Gastroesophageal sphincter (tissue), 4 donors: ENCODE results near the gene MDFIC. TPM values are rescaled to one million over a fixed set of nuclear protein-coding genes. Genes with fewer than 3 reads are reported as not detected.

Experiments
- ATAC-seq: fragments of 150-250 bp; one replicate; pipeline ENCODE4 v1.9.1; 2016; ENCODE audit warnings: mild to moderate bottlenecking, moderate library complexity
- H3K27ac ChIP-seq, 4 donors: fragments of 200-600 bp; sonication (generic) in 3 of 4; 1 replicate in 3 of 4; 2 replicates in 1 of 4; pipeline ENCODE4 v1.5.1; 2016 to 2019
- H3K27me3 ChIP-seq: fragments of 200-600 bp; sonication (generic); one replicate; pipeline ENCODE4 v1.5.1; 2019
- H3K36me3 ChIP-seq, 2 donors: fragments of 200-600 bp; sonication (generic); one replicate each; pipeline ENCODE4 v1.5.1; 2019; ENCODE audit warnings: control low read depth in 1 of 2
- H3K4me1 ChIP-seq, 3 donors: fragments of 200-600 bp; sonication (generic); 1 replicate in 2 of 3; 2 replicates in 1 of 3; pipeline ENCODE4 v1.5.1; 2016 to 2019; ENCODE audit warnings: control low read depth in 2 of 3
- H3K4me3 ChIP-seq, 2 donors: fragments of 200-600 bp; sonication (generic); one replicate each; pipeline ENCODE4 v1.5.1; 2019; ENCODE audit warnings: mild to moderate bottlenecking in 1 of 2, moderate library complexity in 1 of 2
- H3K9me3 ChIP-seq, 3 donors: fragments of 200-600 bp; sonication (generic); one replicate each; pipeline ENCODE4 v1.5.1; 2017 to 2019; ENCODE audit warnings: control low read depth in 2 of 3
- CTCF ChIP-seq, 4 experiments: fragments of 200-600 bp in 2 of 4; fragments of 450-650 bp in 2 of 4; sonication (generic) in 1 of 4; IDR thresholded peaks; one replicate each; pipeline ENCODE4 v1.5.1; 2017 to 2019; ENCODE audit warnings: antibody characterized with exemption in 4 of 4, mild to moderate bottlenecking in 2 of 4, moderate library complexity in 2 of 4
- EP300 ChIP-seq: sonication (generic); formaldehyde crosslinking; IDR thresholded peaks from one replicate; pipeline ENCODE4 v1.6.1; 2017; ENCODE audit warnings: antibody characterized with exemption, mild to moderate bottlenecking
- POLR2A ChIP-seq, 2 donors: fragments of 450-650 bp; IDR thresholded peaks; one replicate each; pipeline ENCODE4 v1.6.1; 2017; ENCODE audit warnings: antibody characterized with exemption in 2 of 2, mild to moderate bottlenecking in 2 of 2, moderate library complexity in 1 of 2
- POLR2AphosphoS5 ChIP-seq: sonication (generic); formaldehyde crosslinking; IDR thresholded peaks from one replicate; pipeline ENCODE4 v1.6.1; 2017; ENCODE audit warnings: antibody characterized with exemption
- WGBS, 2 donors: methylation state at CpG; one replicate each; pipeline ENCODE4 v1.1.5; 2018; ENCODE audit warnings: low coverage in 1 of 2; 5-methylcytosine and 5-hydroxymethylcytosine counted together
- total RNA-seq, 4 donors: library from RNA; depleted of rRNA; stranded (reverse); fragments of >200 nt; gene quantifications; one replicate each; pipeline ENCODE4 v1.1.0, GENCODE V29; 2016

The MDFIC gene
- total RNA-seq, 4 donors from 2014 or later: 30.3 to 73.5 (median 38.1) TPM

GRCh38 chr7:114925434-114925833 lies 3.5 kb downstream of the MDFIC start:
- Histone ChIP-seq H3K4me3 (no peak overlapping the region), H3K27ac (no peak overlapping the region), H3K4me1 (peaks cover 8 to 68% (median 8%) of the 10 kb centered on the region in 3 donors), H3K27me3 (no peaks in the 10 kb centered on the region), H3K36me3 (no peaks in the 10 kb centered on the region), H3K9me3 (no peaks in the 10 kb centered on the region)
- TF ChIP-seq POLR2A (IDR thresholded peaks at IDR 0.05) (no peak), EP300 (no peak), CTCF (IDR thresholded peaks at IDR 0.05) (no peak), POLR2AphosphoS5 (no peak)
- no peak for ATAC-seq

GRCh38 chr7:114928060-114928459 lies 6.2 kb downstream of the MDFIC start:
- peaks cover 5 to 88% (median 8%) of the 10 kb centered on the region in 3 donors for H3K4me1 ChIP-seq
- 76 to 100% methylated on average over 1 of the region's 2 CpGs for WGBS, 2 donors
- no peaks in the 10 kb centered on the region for H3K27me3 ChIP-seq
- H3K4me3 ChIP-seq: no peak overlapping the region
- no peaks in the 10 kb centered on the region for H3K9me3 ChIP-seq
- ATAC-seq: no peak
- H3K36me3 ChIP-seq: no peaks in the 10 kb centered on the region
- no peak for TF ChIP-seq POLR2A (IDR thresholded peaks at IDR 0.05)
- TF ChIP-seq EP300: no peak
- no peak for TF ChIP-seq CTCF (IDR thresholded peaks at IDR 0.05)
- TF ChIP-seq POLR2AphosphoS5: no peak
- no peak overlapping the region for H3K27ac ChIP-seq

GRCh38 chr7:114929570-114929969 lies 7.7 kb downstream of the MDFIC start:
- ATAC-seq: no peak
- Histone ChIP-seq H3K27ac (peak overlapping the region in 2 of 4 donors; percentile 23 to 29), H3K27me3 (no peaks in the 10 kb centered on the region), H3K4me1 (peaks cover 0 to 88% (median 11%) of the 10 kb centered on the region in 3 donors), H3K9me3 (no peaks in the 10 kb centered on the region), H3K4me3 (no peak overlapping the region), H3K36me3 (no peaks in the 10 kb centered on the region)
- 100% methylated on average over 1 of the region's 1 CpG for WGBS, 2 donors
- TF ChIP-seq EP300 (no peak), POLR2AphosphoS5 (no peak), POLR2A (IDR thresholded peaks at IDR 0.05) (no peak), CTCF (IDR thresholded peaks at IDR 0.05) (no peak)

- Histone ChIP-seq H3K9me3 (no peaks in the 10 kb centered on the region), H3K4me1 (peaks cover 0 to 88% (median 11%) of the 10 kb centered on the region in 3 donors), H3K36me3 (no peaks in the 10 kb centered on the region), H3K4me3 (no peak overlapping the region), H3K27me3 (no peaks in the 10 kb centered on the region), H3K27ac (peak overlapping the region in 1 of 4 donors; percentile 29)
- TF ChIP-seq CTCF (IDR thresholded peaks at IDR 0.05) (no peak), POLR2A (IDR thresholded peaks at IDR 0.05) (no peak), POLR2AphosphoS5 (no peak), EP300 (no peak)
- WGBS, 2 donors: 43 to 67% methylated on average over 4 of the region's 4 CpGs
- ATAC-seq: no peak
These were observed 8.3 kb downstream of the MDFIC start for GRCh38 chr7:114930107-114930661.

- WGBS, 2 donors: 56 to 57% methylated on average over 6 of the region's 6 CpGs
These were observed 9.1 kb downstream of the MDFIC start for GRCh38 chr7:114930829-114931655.

More at GRCh38 chr7:114930829-114931655, 9.1 kb downstream of the MDFIC start:
- Histone ChIP-seq H3K36me3 (no peaks in the 10 kb centered on the region), H3K9me3 (no peaks in the 10 kb centered on the region), H3K4me1 (peaks cover 0 to 88% (median 13%) of the 10 kb centered on the region in 3 donors), H3K27me3 (no peaks in the 10 kb centered on the region), H3K4me3 (no peak overlapping the region), H3K27ac (peak overlapping the region in 3 of 4 donors; percentile 9 to 29 (median 9))
- ATAC-seq: no peak
- TF ChIP-seq EP300 (no peak), POLR2AphosphoS5 (no peak)
